Fibroblast of mammary gland (primary cell): ENCODE measurements around the gene PTPRN2.

Experiments
- DNase-seq: peaks from one replicate; pipeline ENCODE4 v3.0.0-alpha.2; 2010; ENCODE audit warnings: low read depth
- H3K4me3 ChIP-seq: 2 replicates; pipeline ENCODE4 v1.5.1; 2011; ENCODE audit warnings: low read depth, mild to moderate bottlenecking, low read length, moderate library complexity; ENCODE audit not compliant: control insufficient read depth
- CTCF ChIP-seq: conservative IDR thresholded peaks from 2 replicates; pipeline ENCODE4 v1.5.1; 2011; ENCODE audit warnings: low read depth, low read length, inconsistent platforms; ENCODE audit not compliant: control insufficient read depth, insufficient read depth

The PTPRN2 gene

GRCh38 chr7:157840914-157841772 is 746.5 kb downstream of the PTPRN2 start:
- no peak for DNase-seq
- no peak for TF ChIP-seq CTCF
- no peak overlapping the region for H3K4me3 ChIP-seq

- no peak overlapping the region for H3K4me3 ChIP-seq
- DNase-seq = no peak
- TF ChIP-seq CTCF = no peak
Observed at GRCh38 chr7:157840174-157840913, 747.3 kb downstream of the PTPRN2 start.

GRCh38 chr7:157839672-157840167 is 747.9 kb downstream of the PTPRN2 start:
- no peak overlapping the region for H3K4me3 ChIP-seq
- no peak for TF ChIP-seq CTCF
- DNase-seq = no peak

- no peak for TF ChIP-seq CTCF
- no peak overlapping the region for H3K4me3 ChIP-seq
- DNase-seq = no peak
Observed at GRCh38 chr7:157839226-157839625, 748.4 kb downstream of the PTPRN2 start.

- no peak for TF ChIP-seq CTCF
- no peak overlapping the region for H3K4me3 ChIP-seq
- DNase-seq = no peak
Observed at GRCh38 chr7:157837561-157837960, 750.1 kb downstream of the PTPRN2 start.

GRCh38 chr7:157837047-157837446 is 750.6 kb downstream of the PTPRN2 start:
- H3K4me3 ChIP-seq = no peak overlapping the region
- no peak for TF ChIP-seq CTCF
- no peak for DNase-seq
